Osteocyte (in vitro differentiated cells): Measurements from ENCODE around the gene LONRF2. TPM values are rescaled to one million over a fixed set of nuclear protein-coding genes. Genes with fewer than 3 reads are reported as not detected.

Experiments used
- DNase-seq: peaks from one replicate; pipeline ENCODE4 v3.0.0; 2021; ENCODE audit warnings: mixed read lengths; ENCODE audit not compliant: unreplicated experiment; ENCODE audit errors: extremely low spot score
- H3K27ac Mint-ChIP-seq: one replicate; pipeline ENCODE4 v1.8.0; 2021; ENCODE audit warnings: mild to moderate bottlenecking, mixed read lengths; ENCODE audit not compliant: unreplicated experiment
- H3K27me3 Mint-ChIP-seq: one replicate; pipeline ENCODE4 v1.8.0; 2021; ENCODE audit warnings: mixed read lengths; ENCODE audit not compliant: unreplicated experiment
- H3K36me3 Mint-ChIP-seq: one replicate; pipeline ENCODE4 v1.8.0; 2021; ENCODE audit warnings: mixed read lengths; ENCODE audit not compliant: unreplicated experiment
- H3K4me1 Mint-ChIP-seq: one replicate; pipeline ENCODE4 v1.8.0; 2021; ENCODE audit warnings: mixed read lengths; ENCODE audit not compliant: unreplicated experiment
- H3K4me3 Mint-ChIP-seq: one replicate; pipeline ENCODE4 v1.8.0; 2021; ENCODE audit warnings: mild to moderate bottlenecking, moderate library complexity, mixed read lengths; ENCODE audit not compliant: unreplicated experiment
- H3K9me3 Mint-ChIP-seq: one replicate; pipeline ENCODE4 v1.8.0; 2021; ENCODE audit warnings: mixed read lengths; ENCODE audit not compliant: unreplicated experiment
- CTCF ChIP-seq: fragments of 200-600 bp; sonication (generic); IDR thresholded peaks from 2 replicates; pipeline ENCODE4 v1.5.0; 2021; ENCODE audit warnings: antibody characterized with exemption, mild to moderate bottlenecking, moderate library complexity
- total RNA-seq: library from RNA; stranded (reverse); gene quantifications from 2 replicates; pipeline ENCODE4 v1.2.1, GENCODE V29; 2021

LONRF2 gene
- total RNA-seq, 1 donor from 2014 or later = 0.32 TPM

GRCh38 chr2:100271210-100271609 is 51.1 kb downstream of the LONRF2 start:
- H3K4me1 Mint-ChIP-seq = no peaks in the 10 kb centered on the region
- no peak overlapping the region for H3K4me3 Mint-ChIP-seq
- TF ChIP-seq CTCF = no peak
- H3K27me3 Mint-ChIP-seq = peaks cover 26% of the 10 kb centered on the region
- DNase-seq = no peak
- H3K27ac Mint-ChIP-seq = no peak overlapping the region
- no peaks in the 10 kb centered on the region for H3K36me3 Mint-ChIP-seq
- H3K9me3 Mint-ChIP-seq = no peaks in the 10 kb centered on the region

GRCh38 chr2:100270381-100271146 is 51.7 kb downstream of the LONRF2 start:
- Mint-ChIP-seq H3K27me3 (peaks cover 24% of the 10 kb centered on the region), H3K9me3 (no peaks in the 10 kb centered on the region), H3K4me3 (no peak overlapping the region), H3K27ac (no peak overlapping the region), H3K36me3 (no peaks in the 10 kb centered on the region), H3K4me1 (no peaks in the 10 kb centered on the region)
- TF ChIP-seq CTCF = no peak
- DNase-seq = no peak

DNA sequence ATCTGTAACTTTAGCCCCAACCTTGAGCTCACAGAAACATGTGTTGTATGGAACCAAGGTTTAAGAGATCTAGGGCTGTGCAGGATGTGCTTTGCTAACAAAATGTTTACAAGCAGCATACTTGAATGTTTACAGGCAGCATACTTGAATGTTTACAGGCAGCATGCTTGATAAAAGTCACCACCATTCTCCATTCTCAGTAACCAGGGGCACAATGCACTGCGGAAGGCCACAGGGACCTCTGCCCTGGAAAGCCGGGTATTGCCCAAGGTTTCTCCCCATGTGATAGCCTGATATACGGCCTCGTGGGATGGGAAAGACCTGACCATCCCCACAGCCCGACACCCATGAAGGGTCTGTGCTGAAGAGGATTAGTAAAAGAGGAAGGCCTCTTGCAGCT is 52.4 kb downstream of the LONRF2 start:
- Mint-ChIP-seq H3K27me3 (peaks cover 24% of the 10 kb centered on the region), H3K9me3 (no peaks in the 10 kb centered on the region), H3K4me1 (no peaks in the 10 kb centered on the region), H3K27ac (no peak overlapping the region), H3K36me3 (no peaks in the 10 kb centered on the region), H3K4me3 (no peak overlapping the region)
- DNase-seq = no peak
- TF ChIP-seq CTCF = no peak

DNA sequence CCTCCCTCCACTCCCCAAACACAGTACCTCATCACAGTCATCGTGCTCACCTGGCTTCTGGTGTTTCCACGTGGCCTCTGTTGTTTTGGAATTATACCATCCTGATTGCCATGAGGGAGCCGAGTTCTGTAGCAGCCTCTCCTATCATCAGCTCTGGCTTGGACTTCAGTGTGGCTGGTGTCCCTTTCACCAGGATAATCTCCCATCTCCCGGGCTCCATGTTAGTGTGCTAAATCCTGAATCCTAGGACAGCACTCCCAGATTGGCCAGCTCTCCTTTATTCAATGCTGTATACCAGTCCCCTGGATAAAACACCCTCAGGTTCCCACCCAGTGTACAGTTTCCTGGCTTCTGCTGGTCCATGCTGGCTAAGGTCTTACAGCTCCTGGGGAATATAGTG is 53.3 kb downstream of the LONRF2 start:
- no peaks in the 10 kb centered on the region for H3K36me3 Mint-ChIP-seq
- no peak for DNase-seq
- H3K4me1 Mint-ChIP-seq = no peaks in the 10 kb centered on the region
- H3K9me3 Mint-ChIP-seq = no peaks in the 10 kb centered on the region
- H3K4me3 Mint-ChIP-seq = no peak overlapping the region
- no peak for TF ChIP-seq CTCF
- H3K27ac Mint-ChIP-seq = no peak overlapping the region
- H3K27me3 Mint-ChIP-seq = peaks cover 18% of the 10 kb centered on the region

DNA sequence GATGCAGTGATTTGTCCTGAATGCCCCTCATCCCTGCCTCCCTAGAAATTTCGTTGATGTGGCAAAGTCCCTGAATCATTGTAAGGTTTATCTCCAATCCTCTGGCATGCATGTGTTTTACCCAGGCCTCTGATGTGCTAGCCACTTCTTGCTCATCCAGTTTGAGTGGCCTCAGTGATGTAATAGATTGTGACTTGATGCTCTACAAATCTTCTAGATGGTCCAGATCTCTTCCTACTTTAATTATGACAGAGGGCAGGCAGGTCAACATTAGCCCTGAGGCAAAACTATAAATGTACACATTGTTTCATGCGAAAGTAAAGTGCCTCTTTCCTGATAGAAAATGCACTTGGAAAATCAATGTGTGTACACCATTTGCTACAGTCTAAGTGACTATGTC is 54.5 kb downstream of the LONRF2 start:
- Mint-ChIP-seq H3K27me3 (peaks cover 20% of the 10 kb centered on the region), H3K4me1 (no peaks in the 10 kb centered on the region), H3K9me3 (no peaks in the 10 kb centered on the region), H3K36me3 (no peaks in the 10 kb centered on the region), H3K27ac (no peak overlapping the region), H3K4me3 (no peak overlapping the region)
- DNase-seq = no peak
- TF ChIP-seq CTCF = no peak
